HG02870 (cell line): ENCODE measurements around the gene EGFR.

Experiments used
- ATAC-seq: cut with Tn5 transposase; IDR thresholded peaks from one replicate; pipeline ENCODE4 v1.9.1; 2021; ENCODE audit warnings: mild to moderate bottlenecking, moderate library complexity; ENCODE audit not compliant: unreplicated experiment

Gene EGFR

GRCh38 chr7:55078465-55079372, 59.9 kb downstream of the EGFR start:
- no peak for ATAC-seq

GRCh38 chr7:55080000-55080623, 61.3 kb downstream of the EGFR start:
- ATAC-seq, result no peak

DNA sequence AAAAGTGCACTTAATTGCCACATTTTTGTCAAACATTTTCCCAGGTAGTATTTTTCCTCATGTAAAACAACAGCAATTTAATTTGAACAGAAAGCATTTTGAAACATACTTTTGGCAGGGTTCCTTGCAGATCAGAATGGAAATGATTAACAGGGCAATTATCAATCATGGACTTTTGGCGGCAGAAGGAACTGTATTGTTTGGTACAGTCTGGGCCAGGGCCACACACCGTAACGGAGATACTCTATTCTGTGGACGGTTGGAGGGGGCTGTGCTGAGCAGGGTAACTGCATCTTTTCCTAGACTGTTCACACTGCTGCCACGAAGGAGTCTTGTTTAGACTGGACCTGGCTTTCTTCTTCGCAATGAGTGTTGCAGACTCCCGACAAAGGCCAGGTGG, 62.3 kb downstream of the EGFR start:
- no peak for ATAC-seq

- no peak for ATAC-seq
Measured at GRCh38 chr7:55081472-55082227, 62.8 kb downstream of the EGFR start.

- no peak for ATAC-seq
Measured at GRCh38 chr7:55082228-55082603, 63.4 kb downstream of the EGFR start.

DNA sequence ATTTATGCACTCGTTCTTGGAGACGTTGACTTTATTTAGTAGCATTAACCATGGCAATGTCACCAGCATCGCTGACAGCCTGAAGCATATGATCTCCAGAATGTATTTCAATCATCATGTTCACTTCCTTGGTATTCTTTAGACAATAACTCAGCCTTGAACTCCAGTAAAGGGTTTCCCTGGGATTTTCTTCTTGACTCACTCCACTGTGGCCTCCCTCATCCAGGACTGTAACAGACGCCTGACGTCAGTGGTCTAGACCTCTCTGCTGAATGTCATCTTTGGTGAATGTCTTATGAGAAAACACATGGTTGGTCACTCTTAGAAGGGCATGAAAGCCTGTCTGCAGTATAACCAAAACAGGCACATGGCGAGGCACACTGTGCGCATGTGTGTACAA, 64.4 kb downstream of the EGFR start:
- no peak for ATAC-seq

DNA sequence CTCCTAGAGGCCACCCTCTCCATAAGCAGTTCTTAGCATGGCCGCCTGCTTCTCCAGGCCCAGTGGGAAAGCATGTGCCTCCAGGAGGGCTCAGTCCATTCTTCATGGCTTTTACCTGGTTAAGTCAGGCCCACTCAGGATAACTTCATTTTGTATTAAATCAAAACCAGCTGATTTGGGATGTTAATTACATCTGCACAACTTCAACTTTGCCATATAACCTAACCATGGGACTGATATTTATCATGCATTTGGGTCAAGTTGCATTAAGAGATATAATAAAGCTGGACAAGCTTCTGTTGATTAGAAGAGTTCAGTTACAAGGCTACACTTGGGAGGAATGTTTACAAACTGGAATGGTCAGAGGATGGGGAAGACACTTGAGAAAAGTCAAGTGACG, 65.5 kb downstream of the EGFR start:
- no peak for ATAC-seq

DNA sequence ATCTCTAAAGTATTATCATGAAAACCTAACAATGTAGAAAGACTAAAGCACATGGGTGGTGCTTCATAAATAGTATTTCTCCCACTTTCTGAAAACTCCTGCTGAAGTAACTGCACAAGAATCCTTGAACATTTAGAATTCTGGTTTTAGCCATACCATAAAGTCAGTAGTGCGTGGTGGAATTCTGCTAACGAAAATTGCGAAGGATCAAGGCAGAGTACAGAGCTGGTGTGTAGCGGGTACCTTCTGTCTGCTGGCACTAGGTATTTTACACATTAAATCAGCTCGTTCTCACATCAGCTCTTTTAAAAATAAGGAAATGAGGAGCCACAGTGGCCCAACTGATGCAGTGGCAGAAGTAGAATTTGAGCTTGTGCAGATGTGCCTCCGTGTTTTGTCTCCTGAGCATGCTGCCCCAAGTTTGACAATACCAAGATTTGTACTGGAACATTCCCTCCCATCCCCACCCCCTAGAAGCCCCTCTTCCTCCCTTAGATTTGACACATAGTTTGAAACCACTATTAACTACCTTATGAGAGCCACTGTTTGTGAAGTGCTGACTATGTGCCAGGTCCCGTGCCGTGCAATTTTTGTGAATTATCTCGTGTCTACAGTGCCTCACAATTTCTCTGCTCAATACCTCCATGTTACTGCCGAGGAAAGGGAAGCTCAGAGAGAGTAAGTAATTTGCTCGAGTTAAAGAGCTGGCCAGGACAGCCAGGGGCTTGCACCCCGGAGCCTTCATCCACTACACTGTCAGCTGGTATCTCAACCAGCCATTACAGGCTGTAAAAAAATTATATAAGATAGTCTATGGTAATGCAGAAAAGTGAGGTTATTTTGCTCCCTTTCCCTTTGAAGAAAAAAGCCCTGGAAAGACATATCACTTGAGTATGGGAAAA, 66.9 kb downstream of the EGFR start:
- ATAC-seq, result no peak

GRCh38 chr7:55086413-55087201, 67.8 kb downstream of the EGFR start:
- peak; percentile 66 for ATAC-seq

DNA sequence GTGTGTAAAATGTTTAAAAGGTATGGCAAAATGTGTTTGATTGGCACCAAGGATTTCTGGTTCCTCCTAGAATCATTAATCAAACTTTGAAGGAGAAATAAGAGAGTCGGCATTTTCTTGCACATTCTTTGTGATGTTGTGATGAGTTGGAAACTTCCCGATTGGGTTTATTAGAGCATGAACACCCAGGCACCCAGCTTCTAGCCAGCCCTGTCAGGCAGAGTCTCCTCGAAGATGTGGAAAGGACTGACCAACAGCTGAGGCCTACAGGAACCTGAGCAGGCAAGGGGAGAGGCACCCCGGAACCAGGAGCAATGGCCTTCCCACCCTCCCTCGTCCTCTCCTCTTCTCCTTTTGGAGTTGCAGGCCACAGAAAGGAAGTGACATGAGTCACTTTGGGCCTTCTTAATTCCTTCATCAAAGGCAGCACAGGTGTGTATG, 68.7 kb downstream of the EGFR start:
- ATAC-seq, result no peak

GRCh38 chr7:55088107-55088506, 69.3 kb downstream of the EGFR start:
- ATAC-seq, result no peak

DNA sequence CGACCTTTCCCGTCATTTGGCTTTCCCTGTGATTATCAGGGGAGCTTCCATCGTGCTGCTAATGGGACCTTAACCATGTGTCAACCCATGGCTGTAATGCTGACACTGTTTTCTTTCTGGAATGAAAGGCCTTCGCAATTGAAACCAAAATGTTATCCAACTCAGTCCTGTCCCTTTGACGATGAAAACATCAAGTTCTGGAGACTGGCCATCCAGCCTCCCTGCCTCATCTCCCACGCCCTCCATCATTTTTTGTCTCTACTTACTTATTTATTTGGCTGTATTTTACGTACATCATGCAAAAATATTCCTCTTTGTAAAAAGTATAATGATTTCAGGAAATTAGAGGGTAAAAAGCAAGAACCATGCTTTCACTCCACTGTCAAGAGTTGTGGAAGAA, 69.8 kb downstream of the EGFR start:
- ATAC-seq, result no peak

DNA sequence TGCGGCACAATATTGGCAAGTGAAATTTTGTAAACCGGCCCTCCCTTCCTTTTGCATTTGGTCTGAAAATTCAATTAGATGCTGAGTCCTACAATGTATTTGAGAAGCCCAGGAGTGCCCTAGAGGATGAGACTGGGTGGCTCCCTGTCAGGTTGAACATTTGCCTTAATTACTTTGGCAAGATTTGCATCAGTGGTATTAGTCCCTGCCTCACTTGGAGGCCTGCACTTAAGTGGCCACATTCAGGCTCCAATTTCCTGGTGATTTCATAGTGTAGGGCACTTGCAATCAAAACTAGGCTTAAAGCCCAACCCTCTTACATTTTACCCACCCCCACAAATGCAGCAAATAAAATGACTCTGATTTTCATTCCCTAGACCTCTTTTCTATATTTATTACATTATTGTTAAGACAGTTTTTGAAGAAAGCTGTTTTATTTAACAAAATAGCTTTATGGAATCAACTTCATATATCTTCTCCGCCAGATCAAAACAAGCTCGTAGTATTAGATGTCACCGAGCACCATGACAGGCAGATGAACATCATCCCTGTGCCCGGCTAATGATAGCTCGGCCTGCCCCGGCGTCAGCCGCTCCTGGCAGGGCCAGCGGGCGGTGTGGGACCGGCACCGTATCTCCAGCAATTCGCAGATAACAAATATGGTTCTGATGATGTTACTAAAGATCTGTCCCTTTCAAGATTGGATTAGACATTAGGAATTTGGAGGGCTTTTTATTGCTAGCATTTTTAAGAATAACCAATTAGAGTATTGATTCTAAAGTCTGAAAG, 73.6 kb downstream of the EGFR start:
- ATAC-seq, result no peak

DNA sequence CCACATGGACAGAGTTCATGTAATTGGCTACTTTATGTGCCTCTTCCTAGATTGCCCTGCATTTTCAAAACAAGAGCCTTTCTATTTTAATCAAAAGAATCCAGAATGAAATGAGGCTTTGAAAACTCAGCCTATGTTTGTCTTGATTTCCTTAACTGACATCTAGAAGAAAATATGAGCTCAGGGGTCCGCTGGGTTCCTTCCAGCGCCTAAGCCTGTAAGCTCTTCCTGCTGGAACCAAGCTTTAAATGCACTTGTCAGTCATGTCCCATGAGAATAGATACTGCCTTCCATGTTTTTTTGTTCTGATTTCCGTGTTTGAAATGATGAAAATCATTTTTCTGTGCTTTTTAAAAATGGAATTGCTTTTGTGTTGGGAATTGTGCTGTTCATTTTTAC, 74.2 kb downstream of the EGFR start:
- ATAC-seq, result no peak

DNA sequence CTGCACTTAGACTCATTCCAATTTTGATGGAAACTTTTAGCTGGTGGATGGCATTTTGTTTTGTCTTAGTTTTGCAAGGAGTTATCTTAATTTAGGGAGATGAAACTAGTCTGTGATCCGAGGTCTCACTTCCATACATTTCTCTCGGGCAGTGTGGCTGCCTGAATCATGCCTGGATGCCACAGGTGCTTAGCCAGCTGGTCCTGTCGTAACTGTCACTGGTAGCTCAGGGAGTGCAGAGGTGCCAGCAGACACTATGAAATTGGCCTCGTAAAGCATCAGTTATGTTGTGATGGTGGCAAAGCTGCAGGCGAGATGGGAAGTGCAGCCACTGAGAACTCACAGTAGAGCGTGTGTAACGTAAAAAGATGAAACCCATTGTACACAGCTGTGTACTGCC, 74.9 kb downstream of the EGFR start:
- no peak for ATAC-seq

GRCh38 chr7:55094092-55094690, 75.4 kb downstream of the EGFR start:
- no peak for ATAC-seq

DNA sequence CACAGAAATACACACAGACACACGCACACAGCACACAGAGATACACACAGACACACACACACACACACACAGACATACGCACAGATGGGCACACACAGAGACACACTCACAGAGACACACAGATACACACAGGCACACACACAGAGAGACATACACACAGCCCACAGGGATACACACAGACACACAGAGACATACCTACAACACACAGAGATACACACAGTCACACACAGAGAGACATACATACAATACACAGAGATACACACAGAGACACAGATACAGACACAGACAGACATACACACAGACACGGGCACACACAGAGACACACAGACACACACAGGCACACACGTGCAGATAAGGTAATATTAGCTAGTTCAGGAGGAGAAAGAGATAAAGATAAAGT, 76.9 kb downstream of the EGFR start:
- no peak for ATAC-seq

DNA sequence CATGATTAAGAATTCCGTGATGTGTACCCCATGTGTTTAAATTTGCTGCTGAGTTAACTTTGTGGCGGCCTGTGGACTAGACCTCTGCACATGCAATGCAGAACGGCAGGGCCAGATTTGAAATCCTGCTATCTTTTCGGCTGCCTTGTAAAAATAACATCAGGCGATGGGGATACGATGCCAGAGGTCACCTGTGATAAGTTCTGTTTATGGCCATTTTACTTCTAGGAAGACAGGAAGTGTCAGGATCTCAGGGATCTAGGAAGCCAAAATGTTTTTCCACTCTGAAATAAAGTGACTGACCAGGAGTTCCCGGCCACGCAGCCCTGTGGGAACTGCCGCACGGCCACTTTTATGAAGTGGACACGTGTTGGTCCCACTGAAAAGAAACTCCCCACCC, 77.5 kb downstream of the EGFR start:
- no peak for ATAC-seq

DNA sequence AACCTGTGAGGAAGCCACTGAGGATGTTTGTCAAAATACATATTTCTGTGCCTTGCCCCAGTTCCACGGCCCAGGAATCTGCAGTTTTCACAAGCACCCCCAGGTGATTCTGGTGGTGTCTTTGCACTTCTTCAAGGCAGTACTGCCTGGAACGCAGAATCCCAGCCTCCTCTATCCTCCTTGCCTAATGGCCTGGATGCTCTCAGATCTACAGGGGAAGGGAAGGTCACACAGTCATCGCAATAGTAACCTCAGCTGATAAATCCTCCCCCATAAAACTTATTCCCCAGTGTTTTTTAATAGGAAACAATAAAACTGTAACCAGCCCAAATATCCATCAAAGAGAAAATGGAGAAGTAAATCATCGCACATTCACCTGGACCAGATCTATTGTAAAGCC, 78.3 kb downstream of the EGFR start:
- no peak for ATAC-seq
